ENCODE measurements around the gene TXN2.

DNA sequence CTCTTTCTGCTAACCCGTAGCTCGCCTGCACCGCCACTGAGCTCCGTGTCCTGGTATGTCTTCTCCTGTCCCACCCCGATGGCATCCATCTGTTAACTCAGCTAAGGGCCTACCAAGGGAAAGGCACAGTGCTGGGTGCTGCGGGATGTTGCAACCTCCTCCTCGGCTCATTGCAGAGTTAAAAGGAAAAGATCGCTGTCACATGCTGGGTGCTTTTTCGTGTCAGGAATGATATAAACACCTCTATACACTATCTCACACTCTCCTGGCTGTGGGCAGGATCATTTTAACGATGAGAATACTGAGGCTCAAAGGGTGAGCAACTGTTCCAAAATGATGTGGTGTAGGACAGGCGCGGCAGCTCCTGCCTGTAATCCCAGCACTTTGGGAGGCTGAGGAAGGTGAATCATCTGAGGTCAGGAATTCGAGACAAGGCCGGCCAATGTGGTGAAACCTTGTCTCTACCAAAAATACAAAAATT lies 10.1 kb downstream of the TXN2 start:
- peak in 1 of 4 experiments; percentile 18 for TF ChIP-seq CTCF (IDR thresholded peaks at IDR 0.05)
- TF ChIP-seq POLR2AphosphoS5 (IDR thresholded peaks at IDR 0.05) = peak; percentile 68
- peak in 1 of 2 donors; percentile 4 for TF ChIP-seq POLR2A (IDR thresholded peaks at IDR 0.05)
